HepG2 (cell line): ENCODE results near the gene GALR3. TPM values are rescaled to one million over a fixed set of nuclear protein-coding genes. Genes with fewer than 3 reads are reported as not detected.
A peak's percentile ranks its signal among the peaks of the same experiment; 100 is the strongest.

Source experiments
- AKAP8 ChIP-seq: sonication (generic); formaldehyde crosslinking; IDR thresholded peaks from 2 replicates; pipeline ENCODE4 v1.5.1; 2020; ENCODE audit warnings: mild to moderate bottlenecking, missing genetic modification reagents
- DNMT1 ChIP-seq: sonication (generic); formaldehyde crosslinking; IDR thresholded peaks from 2 replicates; pipeline ENCODE4 v1.5.1; 2020; ENCODE audit warnings: mild to moderate bottlenecking, missing genetic modification reagents
- KLF12 ChIP-seq: sonication (generic); formaldehyde crosslinking; IDR thresholded peaks from 2 replicates; pipeline ENCODE4 v1.4.0; 2020; ENCODE audit warnings: missing genetic modification reagents, borderline replicate concordance
- MAF1 ChIP-seq: sonication (generic); formaldehyde crosslinking; IDR thresholded peaks from 2 replicates; pipeline ENCODE4 v1.5.0; 2020; ENCODE audit warnings: missing genetic modification reagents, borderline replicate concordance
- PHF8 ChIP-seq: sonication (generic); formaldehyde crosslinking; IDR thresholded peaks from 2 replicates; pipeline ENCODE4 v1.5.0; 2020; ENCODE audit warnings: missing genetic modification reagents
- SALL1 ChIP-seq: sonication (generic); formaldehyde crosslinking; IDR thresholded peaks from 2 replicates; pipeline ENCODE4 v1.8.0; 2022; ENCODE audit warnings: mild to moderate bottlenecking, missing genetic modification reagents
- TBP ChIP-seq: sonication (generic); formaldehyde crosslinking; IDR thresholded peaks from 2 replicates; pipeline ENCODE4 v1.5.0; 2020; ENCODE audit warnings: missing genetic modification reagents
- TSC22D2 ChIP-seq: sonication (generic); formaldehyde crosslinking; IDR thresholded peaks from 2 replicates; pipeline ENCODE4 v1.5.1; 2020; ENCODE audit warnings: missing genetic modification reagents, mild to moderate bottlenecking, borderline replicate concordance
- ZC3H4 ChIP-seq: sonication (generic); formaldehyde crosslinking; IDR thresholded peaks from 2 replicates; pipeline ENCODE4 v1.4.0; 2020; ENCODE audit warnings: missing genetic modification reagents, borderline replicate concordance
- ZFP62 ChIP-seq: sonication (generic); formaldehyde crosslinking; IDR thresholded peaks from 2 replicates; pipeline ENCODE4 v1.4.0; 2020; ENCODE audit warnings: missing genetic modification reagents
- ZFX ChIP-seq: sonication (generic); formaldehyde crosslinking; IDR thresholded peaks from 2 replicates; pipeline ENCODE4 v1.4.0; 2020; ENCODE audit warnings: mild to moderate bottlenecking, low read depth, missing genetic modification reagents, moderate library complexity
- ZNF446 ChIP-seq: sonication (generic); formaldehyde crosslinking; IDR thresholded peaks from 2 replicates; pipeline ENCODE4 v1.5.0; 2020; ENCODE audit warnings: mild to moderate bottlenecking, missing genetic modification reagents
- ZNF556 ChIP-seq: sonication (generic); formaldehyde crosslinking; IDR thresholded peaks from 2 replicates; pipeline ENCODE4 v1.4.0; 2020; ENCODE audit warnings: mild to moderate bottlenecking, missing genetic modification reagents, borderline replicate concordance
- polyA plus RNA-seq, 8 experiments: library from polyadenylated mRNA; depleted of rRNA in 3 of 8; stranded (reverse) in 7 of 8; unstranded in 1 of 8; fragments of >200 nt; fragmentation: Illumina TruSeq in 4 of 8; extraction: Trizol in 4 of 8; gene quantifications; 2 replicates each; pipeline versions ENCODE4 v1.2.1 to v1.2.3, GENCODE V29; 2011 to 2016; ENCODE audit warnings: low read depth in 4 of 8, missing spikeins in 1 of 8, mixed read lengths in 1 of 8; ENCODE audit not compliant: insufficient read depth in 1 of 8
- total RNA-seq, 5 experiments: library from RNA; depleted of rRNA; stranded (reverse); fragments of >200 nt; fragmentation: Illumina TruSeq; extraction: Trizol; gene quantifications; 2 replicates each; pipeline ENCODE4 v1.2.3, GENCODE V29; 2016; ENCODE audit warnings: low read depth in 1 of 5
- TF ChIP-seq, protein P1 (sequence below): sonication (generic); formaldehyde crosslinking; conservative IDR thresholded peaks from 2 replicates; pipeline ENCODE4 v1.5.0; 2020; ENCODE audit warnings: missing genetic modification reagents
- TF ChIP-seq, protein P2 (sequence below): sonication (generic); formaldehyde crosslinking; IDR thresholded peaks from 2 replicates; pipeline ENCODE4 v1.4.0; 2020; ENCODE audit warnings: missing genetic modification reagents
- TF ChIP-seq, protein P3 (sequence below): sonication (generic); formaldehyde crosslinking; IDR thresholded peaks from 2 replicates; pipeline ENCODE4 v1.4.0; 2020; ENCODE audit warnings: mild to moderate bottlenecking, missing genetic modification reagents
- TF ChIP-seq, protein P4 (sequence below), 2 experiments: IDR thresholded peaks; 2 replicates each; pipeline ENCODE4 v1.6.1; 2011 to 2012; ENCODE audit warnings: low read length in 2 of 2, borderline replicate concordance in 1 of 2, low read depth in 1 of 2, mild to moderate bottlenecking in 1 of 2, moderate library complexity in 1 of 2

Gene GALR3
- total and polyA plus RNA-seq, 2 of the 13 experiments (the other 11 are each of a cell fraction or from before 2014, with no cell fraction given) = 0.13 TPM; not detected in 1

DNA sequence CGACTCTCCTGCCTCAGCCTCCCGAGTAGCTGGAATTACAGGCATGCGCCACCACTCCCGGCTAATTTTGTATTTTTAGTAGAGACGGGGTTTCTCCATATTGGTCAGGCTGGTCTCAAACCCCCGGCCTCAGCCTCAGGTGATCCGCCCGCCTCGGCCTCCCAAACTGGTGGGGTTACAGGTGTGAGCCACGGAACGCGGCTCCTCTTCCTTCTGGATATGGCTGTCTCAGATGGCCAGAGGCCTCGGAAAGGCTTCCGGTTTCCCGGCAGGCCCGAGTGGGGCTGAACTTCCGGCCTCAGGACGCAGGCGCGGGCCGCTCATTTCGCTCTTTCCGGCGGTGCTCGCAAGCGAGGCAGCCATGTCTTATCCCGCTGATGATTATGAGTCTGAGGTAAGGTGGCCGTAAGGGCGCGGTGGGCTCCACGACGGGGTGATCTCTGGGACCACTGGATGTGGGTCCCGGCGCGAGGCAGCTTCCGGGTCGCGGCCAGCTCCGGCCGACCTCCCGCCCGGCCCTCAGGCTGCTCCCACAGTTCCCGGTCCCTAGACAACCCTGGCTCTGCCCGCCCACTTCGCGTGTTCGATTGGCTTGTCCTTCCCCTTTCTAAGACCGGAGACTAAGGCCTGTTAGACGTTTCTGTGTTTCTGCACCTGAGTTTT is 26.0 kb downstream of the GALR3 start, which contains the start of gene EIF3L (continued):
- TF ChIP-seq, protein P1, sequence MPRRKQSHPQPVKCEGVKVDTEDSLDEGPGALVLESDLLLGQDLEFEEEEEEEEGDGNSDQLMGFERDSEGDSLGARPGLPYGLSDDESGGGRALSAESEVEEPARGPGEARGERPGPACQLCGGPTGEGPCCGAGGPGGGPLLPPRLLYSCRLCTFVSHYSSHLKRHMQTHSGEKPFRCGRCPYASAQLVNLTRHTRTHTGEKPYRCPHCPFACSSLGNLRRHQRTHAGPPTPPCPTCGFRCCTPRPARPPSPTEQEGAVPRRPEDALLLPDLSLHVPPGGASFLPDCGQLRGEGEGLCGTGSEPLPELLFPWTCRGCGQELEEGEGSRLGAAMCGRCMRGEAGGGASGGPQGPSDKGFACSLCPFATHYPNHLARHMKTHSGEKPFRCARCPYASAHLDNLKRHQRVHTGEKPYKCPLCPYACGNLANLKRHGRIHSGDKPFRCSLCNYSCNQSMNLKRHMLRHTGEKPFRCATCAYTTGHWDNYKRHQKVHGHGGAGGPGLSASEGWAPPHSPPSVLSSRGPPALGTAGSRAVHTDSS (CRISPR knock-in tag) = no peak; the same call in 1 of the 2 replicates
- peak; percentile 90 for TF ChIP-seq PHF8 (CRISPR knock-in tag)
- no peak for TF ChIP-seq ZNF446 (CRISPR knock-in tag)
- TF ChIP-seq MAF1 (CRISPR knock-in tag) = 0 out of 2 replicates have a peak, but pooled peaks have one; percentile 47
- peak; percentile 84 for TF ChIP-seq KLF12 (CRISPR knock-in tag)
- TF ChIP-seq, protein P2, sequence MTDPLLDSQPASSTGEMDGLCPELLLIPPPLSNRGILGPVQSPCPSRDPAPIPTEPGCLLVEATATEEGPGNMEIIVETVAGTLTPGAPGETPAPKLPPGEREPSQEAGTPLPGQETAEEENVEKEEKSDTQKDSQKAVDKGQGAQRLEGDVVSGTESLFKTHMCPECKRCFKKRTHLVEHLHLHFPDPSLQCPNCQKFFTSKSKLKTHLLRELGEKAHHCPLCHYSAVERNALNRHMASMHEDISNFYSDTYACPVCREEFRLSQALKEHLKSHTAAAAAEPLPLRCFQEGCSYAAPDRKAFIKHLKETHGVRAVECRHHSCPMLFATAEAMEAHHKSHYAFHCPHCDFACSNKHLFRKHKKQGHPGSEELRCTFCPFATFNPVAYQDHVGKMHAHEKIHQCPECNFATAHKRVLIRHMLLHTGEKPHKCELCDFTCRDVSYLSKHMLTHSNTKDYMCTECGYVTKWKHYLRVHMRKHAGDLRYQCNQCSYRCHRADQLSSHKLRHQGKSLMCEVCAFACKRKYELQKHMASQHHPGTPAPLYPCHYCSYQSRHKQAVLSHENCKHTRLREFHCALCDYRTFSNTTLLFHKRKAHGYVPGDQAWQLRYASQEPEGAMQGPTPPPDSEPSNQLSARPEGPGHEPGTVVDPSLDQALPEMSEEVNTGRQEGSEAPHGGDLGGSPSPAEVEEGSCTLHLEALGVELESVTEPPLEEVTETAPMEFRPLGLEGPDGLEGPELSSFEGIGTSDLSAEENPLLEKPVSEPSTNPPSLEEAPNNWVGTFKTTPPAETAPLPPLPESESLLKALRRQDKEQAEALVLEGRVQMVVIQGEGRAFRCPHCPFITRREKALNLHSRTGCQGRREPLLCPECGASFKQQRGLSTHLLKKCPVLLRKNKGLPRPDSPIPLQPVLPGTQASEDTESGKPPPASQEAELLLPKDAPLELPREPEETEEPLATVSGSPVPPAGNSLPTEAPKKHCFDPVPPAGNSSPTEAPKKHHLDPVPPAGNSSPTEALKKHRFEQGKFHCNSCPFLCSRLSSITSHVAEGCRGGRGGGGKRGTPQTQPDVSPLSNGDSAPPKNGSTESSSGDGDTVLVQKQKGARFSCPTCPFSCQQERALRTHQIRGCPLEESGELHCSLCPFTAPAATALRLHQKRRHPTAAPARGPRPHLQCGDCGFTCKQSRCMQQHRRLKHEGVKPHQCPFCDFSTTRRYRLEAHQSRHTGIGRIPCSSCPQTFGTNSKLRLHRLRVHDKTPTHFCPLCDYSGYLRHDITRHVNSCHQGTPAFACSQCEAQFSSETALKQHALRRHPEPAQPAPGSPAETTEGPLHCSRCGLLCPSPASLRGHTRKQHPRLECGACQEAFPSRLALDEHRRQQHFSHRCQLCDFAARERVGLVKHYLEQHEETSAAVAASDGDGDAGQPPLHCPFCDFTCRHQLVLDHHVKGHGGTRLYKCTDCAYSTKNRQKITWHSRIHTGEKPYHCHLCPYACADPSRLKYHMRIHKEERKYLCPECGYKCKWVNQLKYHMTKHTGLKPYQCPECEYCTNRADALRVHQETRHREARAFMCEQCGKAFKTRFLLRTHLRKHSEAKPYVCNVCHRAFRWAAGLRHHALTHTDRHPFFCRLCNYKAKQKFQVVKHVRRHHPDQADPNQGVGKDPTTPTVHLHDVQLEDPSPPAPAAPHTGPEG (CRISPR knock-in tag) = peak; percentile 83
- TF ChIP-seq, protein P3, sequence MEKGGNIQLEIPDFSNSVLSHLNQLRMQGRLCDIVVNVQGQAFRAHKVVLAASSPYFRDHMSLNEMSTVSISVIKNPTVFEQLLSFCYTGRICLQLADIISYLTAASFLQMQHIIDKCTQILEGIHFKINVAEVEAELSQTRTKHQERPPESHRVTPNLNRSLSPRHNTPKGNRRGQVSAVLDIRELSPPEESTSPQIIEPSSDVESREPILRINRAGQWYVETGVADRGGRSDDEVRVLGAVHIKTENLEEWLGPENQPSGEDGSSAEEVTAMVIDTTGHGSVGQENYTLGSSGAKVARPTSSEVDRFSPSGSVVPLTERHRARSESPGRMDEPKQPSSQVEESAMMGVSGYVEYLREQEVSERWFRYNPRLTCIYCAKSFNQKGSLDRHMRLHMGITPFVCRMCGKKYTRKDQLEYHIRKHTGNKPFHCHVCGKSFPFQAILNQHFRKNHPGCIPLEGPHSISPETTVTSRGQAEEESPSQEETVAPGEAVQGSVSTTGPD (CRISPR knock-in tag) = no peak
- peak; percentile 51; the same call in 1 of the 2 replicates for TF ChIP-seq ZNF556 (CRISPR knock-in tag)
- TF ChIP-seq TSC22D2 (CRISPR knock-in tag) = no peak
- no peak for TF ChIP-seq TBP
- no peak for TF ChIP-seq AKAP8 (CRISPR knock-in tag)
- peak; percentile 89 for TF ChIP-seq ZFX (CRISPR knock-in tag)
- no peak for TF ChIP-seq ZFP62
- TF ChIP-seq, protein P4, sequence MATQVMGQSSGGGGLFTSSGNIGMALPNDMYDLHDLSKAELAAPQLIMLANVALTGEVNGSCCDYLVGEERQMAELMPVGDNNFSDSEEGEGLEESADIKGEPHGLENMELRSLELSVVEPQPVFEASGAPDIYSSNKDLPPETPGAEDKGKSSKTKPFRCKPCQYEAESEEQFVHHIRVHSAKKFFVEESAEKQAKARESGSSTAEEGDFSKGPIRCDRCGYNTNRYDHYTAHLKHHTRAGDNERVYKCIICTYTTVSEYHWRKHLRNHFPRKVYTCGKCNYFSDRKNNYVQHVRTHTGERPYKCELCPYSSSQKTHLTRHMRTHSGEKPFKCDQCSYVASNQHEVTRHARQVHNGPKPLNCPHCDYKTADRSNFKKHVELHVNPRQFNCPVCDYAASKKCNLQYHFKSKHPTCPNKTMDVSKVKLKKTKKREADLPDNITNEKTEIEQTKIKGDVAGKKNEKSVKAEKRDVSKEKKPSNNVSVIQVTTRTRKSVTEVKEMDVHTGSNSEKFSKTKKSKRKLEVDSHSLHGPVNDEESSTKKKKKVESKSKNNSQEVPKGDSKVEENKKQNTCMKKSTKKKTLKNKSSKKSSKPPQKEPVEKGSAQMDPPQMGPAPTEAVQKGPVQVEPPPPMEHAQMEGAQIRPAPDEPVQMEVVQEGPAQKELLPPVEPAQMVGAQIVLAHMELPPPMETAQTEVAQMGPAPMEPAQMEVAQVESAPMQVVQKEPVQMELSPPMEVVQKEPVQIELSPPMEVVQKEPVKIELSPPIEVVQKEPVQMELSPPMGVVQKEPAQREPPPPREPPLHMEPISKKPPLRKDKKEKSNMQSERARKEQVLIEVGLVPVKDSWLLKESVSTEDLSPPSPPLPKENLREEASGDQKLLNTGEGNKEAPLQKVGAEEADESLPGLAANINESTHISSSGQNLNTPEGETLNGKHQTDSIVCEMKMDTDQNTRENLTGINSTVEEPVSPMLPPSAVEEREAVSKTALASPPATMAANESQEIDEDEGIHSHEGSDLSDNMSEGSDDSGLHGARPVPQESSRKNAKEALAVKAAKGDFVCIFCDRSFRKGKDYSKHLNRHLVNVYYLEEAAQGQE (IDR thresholded peaks at IDR 0.05; ENCODE audit: borderline replicate concordance in 1 of 2, low read depth in 1 of 2, low read length in 2 of 2) = no peak
- no peak for TF ChIP-seq DNMT1
- no peak for TF ChIP-seq ZC3H4
- peak; percentile 50 for TF ChIP-seq SALL1 (CRISPR knock-in tag)
